ENCODE measurements around the gene KCTD2.

The KCTD2 gene

GRCh38 chr17:75077496-75078283 lies 30.7 kb downstream of the KCTD2 start:
- no peak for DNase-seq (ENCODE audit: low read depth)

- no peak for DNase-seq (ENCODE audit: low read depth)
Observed at GRCh38 chr17:75078284-75079022, 31.4 kb downstream of the KCTD2 start.

- DNase-seq (ENCODE audit: low read depth), result no peak
Observed at GRCh38 chr17:75079023-75079373, 32.0 kb downstream of the KCTD2 start.

- DNase-seq (ENCODE audit: low read depth), result no peak
Observed at GRCh38 chr17:75081611-75082540, 34.9 kb downstream of the KCTD2 start.

GRCh38 chr17:75082683-75083082 lies 35.7 kb downstream of the KCTD2 start:
- no peak for DNase-seq (ENCODE audit: low read depth)

GRCh38 chr17:75084039-75084660 lies 37.1 kb downstream of the KCTD2 start:
- no peak for DNase-seq (ENCODE audit: low read depth)

GRCh38 chr17:75086496-75087181 lies 39.6 kb downstream of the KCTD2 start:
- DNase-seq (ENCODE audit: low read depth), result no peak

GRCh38 chr17:75087182-75087557 lies 40.1 kb downstream of the KCTD2 start:
- no peak for DNase-seq (ENCODE audit: low read depth)

GRCh38 chr17:75087558-75088453 lies 40.8 kb downstream of the KCTD2 start, which contains the start of gene SLC16A5:
Gene SLC16A5, plus strand, starts transcription at chr17:75087954. Its CDS starts 5,683 bp downstream, at chr17:75093637.
- DNase-seq (ENCODE audit: low read depth), result no peak

- no peak for DNase-seq (ENCODE audit: low read depth)
Observed at GRCh38 chr17:75088465-75089417, 41.7 kb downstream of the KCTD2 start.

- no peak for DNase-seq (ENCODE audit: low read depth)
Observed at GRCh38 chr17:75090871-75091854, 44.1 kb downstream of the KCTD2 start.

- DNase-seq (ENCODE audit: low read depth), result no peak
Observed at GRCh38 chr17:75091855-75092327, 44.9 kb downstream of the KCTD2 start.

- DNase-seq (ENCODE audit: low read depth), result no peak
Observed at GRCh38 chr17:75093548-75094158, 46.6 kb downstream of the KCTD2 start.

- DNase-seq (ENCODE audit: low read depth), result no peak
Observed at GRCh38 chr17:75094871-75095399, 47.9 kb downstream of the KCTD2 start.

GRCh38 chr17:75096082-75096625 lies 49.1 kb downstream of the KCTD2 start:
- no peak for DNase-seq (ENCODE audit: low read depth)

- no peak for DNase-seq (ENCODE audit: low read depth)
Observed at GRCh38 chr17:75097865-75098264, 50.8 kb downstream of the KCTD2 start.

- DNase-seq (ENCODE audit: low read depth), result no peak
Observed at GRCh38 chr17:75098861-75099260, 51.8 kb downstream of the KCTD2 start.
